Measurements from ENCODE around the gene CAMSAP1. TPM values are rescaled to one million over a fixed set of nuclear protein-coding genes. Genes with fewer than 3 reads are reported as not detected.

Gene CAMSAP1
- polyA plus RNA-seq, 3 donors, result 0.71 to 9.0 (median 0.75) TPM

GRCh38 chr9:135821733-135822373 is 85.5 kb downstream of the CAMSAP1 start:
- peaks cover 87 to 100% of the 10 kb centered on the region in 2 donors for H3K36me3 ChIP-seq (replicated peaks in 1 of 2; ENCODE audit: control insufficient read depth in 1 of 2, insufficient read depth in 2 of 2, low read length in 2 of 2)
- intact Hi-C loops (cut with micrococcal nuclease), result no loop called here
- no peak overlapping the region for H3K27ac ChIP-seq (ENCODE audit: low read depth in 1 of 2, low read length in 2 of 2)
- H3K4me1 ChIP-seq (ENCODE audit: control insufficient read depth in 1 of 2, insufficient read depth in 2 of 2, low read length in 2 of 2), result no peaks in the 10 kb centered on the region
- no peak for DNase-seq
- Mint-ChIP-seq H3K36me3 (peaks cover 92 to 100% of the 10 kb centered on the region in 2 donors), H3K4me3 (no peak overlapping the region), H3K27me3 (ENCODE audit: low read depth in 3 of 3) (no peaks in the 10 kb centered on the region), H3K4me1 (no peaks in the 10 kb centered on the region), H3K27ac (peak overlapping the region in 3 of 7 donors; percentile 5 to 56 (median 22)), H3K9me3 (peaks cover 0 to 3% (median 0%) of the 10 kb centered on the region in 7 donors)
- WGBS (ENCODE audit: insufficient coverage), result 97% methylated on average over 26 of the region's 27 CpGs
- no peak overlapping the region for H3K9ac ChIP-seq (ENCODE audit: insufficient read depth, low read length, poor library complexity, severe bottlenecking)
- no peak overlapping the region for H3K4me2 ChIP-seq (replicated peaks; ENCODE audit: extremely low read depth, low read length, poor library complexity, severe bottlenecking)
- TF ChIP-seq CTCF (IDR thresholded peaks at IDR 0.05), result no peak
- H4K20me1 ChIP-seq (ENCODE audit: insufficient read depth, low read length), result no peaks in the 10 kb centered on the region
- no peaks in the 10 kb centered on the region for H3K9me3 ChIP-seq (replicated peaks in 1 of 2; ENCODE audit: control insufficient read depth in 1 of 2, insufficient read depth in 1 of 2, low read length in 2 of 2)
- H3K79me2 ChIP-seq (ENCODE audit: insufficient read depth, low read length), result no peaks in the 10 kb centered on the region
- no peak overlapping the region for H2AFZ ChIP-seq (ENCODE audit: insufficient read depth, low read depth, low read length, poor library complexity, severe bottlenecking)
- no peaks in the 10 kb centered on the region for H3K27me3 ChIP-seq (ENCODE audit: control insufficient read depth in 2 of 2, insufficient read depth in 2 of 2, low read length in 2 of 2)
- no peak overlapping the region for H3K4me3 ChIP-seq (replicated peaks in 1 of 3; ENCODE audit: low read depth in 2 of 3, low read length in 3 of 3)

GRCh38 chr9:135821116-135821515 is 86.2 kb downstream of the CAMSAP1 start:
- Histone ChIP-seq H3K27me3 (ENCODE audit: control insufficient read depth in 2 of 2, insufficient read depth in 2 of 2, low read length in 2 of 2) (no peaks in the 10 kb centered on the region), H3K4me2 (replicated peaks; ENCODE audit: extremely low read depth, low read length, poor library complexity, severe bottlenecking) (no peak overlapping the region), H3K9me3 (replicated peaks in 1 of 2; ENCODE audit: control insufficient read depth in 1 of 2, insufficient read depth in 1 of 2, low read length in 2 of 2) (no peaks in the 10 kb centered on the region), H4K20me1 (ENCODE audit: insufficient read depth, low read length) (no peaks in the 10 kb centered on the region), H3K4me1 (ENCODE audit: control insufficient read depth in 1 of 2, insufficient read depth in 2 of 2, low read length in 2 of 2) (no peaks in the 10 kb centered on the region), H3K4me3 (replicated peaks in 1 of 3; ENCODE audit: low read depth in 2 of 3, low read length in 3 of 3) (no peak overlapping the region), H3K27ac (ENCODE audit: low read depth in 1 of 2, low read length in 2 of 2) (no peak overlapping the region), H3K9ac (ENCODE audit: insufficient read depth, low read length, poor library complexity, severe bottlenecking) (no peak overlapping the region), H3K36me3 (replicated peaks in 1 of 2; ENCODE audit: control insufficient read depth in 1 of 2, insufficient read depth in 2 of 2, low read length in 2 of 2) (peaks cover 91 to 100% of the 10 kb centered on the region in 2 donors), H2AFZ (ENCODE audit: insufficient read depth, low read depth, low read length, poor library complexity, severe bottlenecking) (no peak overlapping the region), H3K79me2 (ENCODE audit: insufficient read depth, low read length) (no peaks in the 10 kb centered on the region)
- no peaks in the 10 kb centered on the region for H3K27me3 Mint-ChIP-seq (ENCODE audit: low read depth in 3 of 3)
- H3K4me1 Mint-ChIP-seq, result no peaks in the 10 kb centered on the region
- H3K36me3 Mint-ChIP-seq, result peaks cover 93 to 100% of the 10 kb centered on the region in 2 donors
- no peak for TF ChIP-seq CTCF (IDR thresholded peaks at IDR 0.05)
- no peak for DNase-seq
- H3K27ac Mint-ChIP-seq, result no peak overlapping the region
- over 99% methylated on average over 20 of the region's 20 CpGs for WGBS (ENCODE audit: insufficient coverage)
- peaks cover 0 to 3% (median 0%) of the 10 kb centered on the region in 7 donors for H3K9me3 Mint-ChIP-seq
- H3K4me3 Mint-ChIP-seq, result no peak overlapping the region
- intact Hi-C loops (cut with micrococcal nuclease), result no loop called here

Measured in CD14-positive monocyte (primary cell).